ENCODE measurements around the gene ATF3.

- TF ChIP-seq CTCF (IDR thresholded peaks at IDR 0.05) = no peak
- TF ChIP-seq POLR2AphosphoS5 (IDR thresholded peaks at IDR 0.05; ENCODE audit: insufficient read depth in 1 of 2, low read depth in 1 of 2) = no peak
- no peak for TF ChIP-seq POLR2A (IDR thresholded peaks at IDR 0.05)
These were observed 37.3 kb downstream of the ATF3 start for GRCh38 chr1:212645546-212646543.

Measured in vagina (tissue), 2 donors.